ENCODE data around the gene OPRD1.
A peak's percentile ranks its signal among the peaks of the same experiment; 100 is the strongest.
"Not testable (repeated sequence)": the region's sequence is repeated elsewhere in the genome, so short reads cannot be mapped to it uniquely, and the experiment has no call there.

OPRD1 gene

DNA sequence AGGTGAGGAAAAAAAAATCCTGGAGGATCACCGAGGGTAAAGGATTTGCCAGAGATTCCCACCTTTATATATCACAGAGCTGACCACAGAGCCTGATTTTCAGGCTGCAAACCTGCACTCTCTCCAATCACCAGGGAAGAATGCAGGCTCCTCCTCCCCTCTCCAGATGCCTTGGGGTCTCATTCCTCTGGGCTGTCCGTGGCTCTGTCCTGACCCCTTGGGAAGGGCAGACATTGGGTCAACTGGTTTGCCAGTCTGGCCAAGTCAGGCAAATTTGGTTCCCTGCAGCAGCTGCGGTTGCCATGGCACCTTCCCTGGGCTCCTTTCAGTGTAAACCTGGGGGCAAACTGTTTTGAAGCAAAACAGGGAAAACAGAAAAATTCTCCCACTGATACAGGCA lies 11.6 kb upstream of the OPRD1 start:
- no peak for DNase-seq

DNA sequence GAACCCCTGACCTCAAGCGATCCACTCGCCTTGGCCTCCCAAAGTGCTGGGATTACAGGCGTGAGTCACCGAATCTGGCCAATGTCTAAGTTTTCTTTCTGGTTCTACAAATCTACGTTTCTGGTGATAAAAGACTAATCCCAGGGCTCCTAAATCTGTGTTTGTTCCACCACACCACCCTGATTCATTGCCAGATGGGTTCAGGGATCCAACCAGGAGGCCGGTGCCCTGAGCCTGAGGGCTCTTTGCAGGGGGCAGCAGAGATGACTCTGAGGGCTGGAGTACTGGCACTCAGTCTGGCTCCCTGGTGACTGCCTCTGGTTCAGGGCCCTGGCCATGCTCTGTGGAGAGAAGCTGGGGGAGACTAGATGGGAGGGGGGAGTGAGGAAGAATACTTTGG lies 10.5 kb upstream of the OPRD1 start:
- no peak for DNase-seq

DNA sequence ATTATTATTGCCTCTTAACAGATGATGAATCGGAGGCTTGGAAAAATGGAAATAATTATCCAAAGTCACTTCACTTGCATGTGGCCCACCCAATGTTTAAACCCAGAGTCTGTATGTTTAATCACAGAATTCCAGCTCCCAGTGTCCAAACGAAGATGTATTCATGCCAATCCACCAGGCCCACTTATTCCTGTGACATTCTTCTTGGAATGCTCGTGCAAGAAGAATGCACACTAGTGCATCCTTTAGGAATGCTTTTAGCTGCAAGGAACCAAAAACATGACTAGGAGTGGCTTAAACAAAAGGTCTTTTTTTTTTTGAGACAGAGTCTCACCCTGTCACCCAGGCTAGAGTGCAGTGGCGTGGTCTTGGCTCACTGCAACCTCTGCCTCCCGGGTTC lies 8.9 kb upstream of the OPRD1 start:
- DNase-seq, result no peak

DNA sequence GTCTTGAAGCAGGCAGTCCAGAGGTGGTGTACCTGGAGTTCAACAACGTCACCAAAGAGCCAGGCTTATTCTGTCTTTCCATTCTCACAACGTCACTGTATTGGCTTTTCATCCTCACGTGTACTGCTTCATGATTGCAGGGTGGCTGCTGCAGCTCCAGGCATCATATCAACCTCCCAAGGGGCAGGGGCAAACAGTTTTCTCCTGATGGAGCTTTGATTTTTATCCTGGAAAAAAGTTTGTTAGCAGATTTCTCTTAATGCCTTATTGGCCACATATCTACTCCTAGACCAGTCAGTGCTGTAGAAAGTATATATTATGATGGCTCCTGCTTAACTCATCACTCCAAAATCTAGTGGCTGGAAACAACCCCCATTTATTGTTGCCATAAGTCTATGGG lies 8.3 kb upstream of the OPRD1 start:
- no peak for DNase-seq

DNA sequence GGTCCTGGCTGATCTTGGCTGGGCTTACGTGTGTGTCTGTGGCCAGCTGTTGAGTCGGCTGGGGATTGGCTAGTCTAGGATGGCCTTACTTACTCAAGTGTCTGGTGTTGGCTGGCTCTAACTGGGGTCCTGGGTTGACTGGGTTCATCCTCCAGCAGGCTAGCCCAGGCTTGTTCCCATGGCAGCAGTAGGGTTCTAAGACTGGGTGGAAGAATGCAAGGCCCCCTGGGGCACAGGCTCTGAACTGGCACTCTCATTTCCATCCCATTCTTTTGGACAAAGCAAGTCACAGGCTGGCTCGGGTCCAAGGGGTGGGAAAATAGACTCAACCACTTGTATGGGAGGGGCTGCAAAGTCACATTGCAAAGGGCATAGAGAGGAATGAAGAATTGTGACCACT lies 7.9 kb upstream of the OPRD1 start:
- DNase-seq, result no peak

DNA sequence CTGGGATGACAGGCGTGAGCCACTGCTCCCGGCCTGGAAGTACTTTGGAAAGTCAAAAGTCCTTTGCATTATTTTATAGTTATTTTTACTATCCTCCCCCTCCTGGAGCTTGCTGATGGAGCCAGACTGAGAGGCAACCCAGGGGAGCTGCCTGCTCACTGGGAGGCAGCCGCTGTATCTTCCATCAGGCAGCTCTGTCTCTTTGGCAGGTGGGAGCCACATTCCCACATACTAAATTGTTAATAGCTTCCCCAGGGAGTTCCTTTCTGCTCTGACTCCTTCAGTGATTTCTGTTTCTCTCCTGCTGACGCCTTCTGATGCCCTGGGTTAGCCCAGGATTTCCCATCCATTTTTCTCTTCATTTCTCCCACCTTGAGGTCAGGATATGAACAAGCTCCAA lies 4.9 kb upstream of the OPRD1 start:
- peak in 5 of 56 donors; percentile 3 to 32 (median 13) for DNase-seq

DNA sequence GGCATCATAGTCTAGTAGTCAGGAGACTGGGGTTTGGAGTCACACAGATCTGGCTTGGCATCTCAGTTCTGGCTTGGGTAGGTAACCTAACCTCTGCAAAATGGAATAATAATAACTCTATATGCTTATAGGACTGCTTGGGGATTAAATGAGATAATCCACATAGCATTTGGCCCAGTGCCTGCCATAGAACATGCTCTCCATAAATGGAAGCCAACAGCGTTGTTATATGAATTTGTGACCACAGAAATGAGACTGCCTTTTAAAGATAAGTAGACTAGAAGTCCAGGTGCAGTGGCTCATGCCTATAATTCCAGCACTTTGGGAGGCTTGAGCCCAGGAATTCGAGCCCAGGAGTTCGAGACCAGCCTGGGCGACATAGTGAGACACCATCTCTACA lies 4.0 kb upstream of the OPRD1 start:
- DNase-seq, result no peak

DNA sequence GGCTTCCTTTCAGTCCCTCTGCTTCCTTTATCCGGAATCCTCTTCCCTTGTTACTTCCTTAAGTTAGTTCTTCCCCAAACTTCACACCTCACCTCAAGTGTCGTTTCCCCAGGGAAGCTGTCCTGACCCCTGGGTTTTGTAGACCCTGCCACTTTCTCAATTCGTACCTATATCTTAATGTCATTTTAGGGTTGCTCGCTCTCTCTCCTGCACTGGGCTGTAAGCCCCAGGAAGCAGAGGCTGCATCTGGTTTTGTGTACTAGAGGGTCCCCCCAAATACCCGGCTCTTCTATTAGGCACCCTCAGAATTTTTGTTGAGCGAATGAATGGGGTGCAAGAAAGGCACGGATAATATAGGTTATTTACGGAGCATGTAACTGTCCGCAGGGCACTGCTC lies 603 bp upstream of the OPRD1 start:
- DNase-seq, result no peak

DNA sequence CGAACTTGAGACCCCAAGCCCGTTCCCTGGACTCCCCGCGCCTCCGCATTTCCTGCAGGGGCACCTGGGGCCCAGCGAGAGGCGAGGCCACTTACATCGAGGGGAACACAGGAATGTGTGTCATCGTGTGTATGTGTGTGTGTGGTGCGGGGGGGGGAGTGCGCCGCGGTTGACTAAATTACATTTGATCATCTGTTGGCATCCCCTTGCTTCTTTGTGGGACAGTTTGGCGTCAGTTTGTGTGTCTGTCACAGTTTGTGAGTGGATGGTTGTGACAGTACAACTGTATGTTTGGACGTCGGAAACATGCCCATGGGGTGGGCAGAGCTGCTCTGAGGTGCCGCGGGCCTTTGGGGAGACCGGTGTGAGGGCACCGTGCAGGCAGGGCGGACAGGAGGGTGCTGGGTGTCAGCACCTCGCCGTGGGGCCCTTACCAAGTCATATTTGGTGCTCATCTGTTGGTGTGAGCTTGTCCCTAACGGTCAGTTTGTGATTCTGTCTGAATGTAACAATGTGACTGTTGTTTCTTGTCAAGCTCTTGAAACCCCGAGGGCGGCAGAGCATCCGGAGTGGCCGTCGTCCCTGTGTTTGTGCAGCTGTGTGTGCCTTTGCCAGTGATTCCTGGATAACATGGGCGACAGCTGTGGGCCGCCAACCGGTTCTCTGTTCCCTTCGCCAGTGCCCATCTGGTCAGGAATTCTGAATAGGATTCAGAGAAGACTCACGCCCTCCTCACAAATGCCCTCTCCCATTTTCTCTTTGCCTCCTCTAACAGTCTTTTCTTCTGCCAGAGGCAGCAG lies 899 bp downstream of the OPRD1 start:
- DNase-seq, result no peak

DNA sequence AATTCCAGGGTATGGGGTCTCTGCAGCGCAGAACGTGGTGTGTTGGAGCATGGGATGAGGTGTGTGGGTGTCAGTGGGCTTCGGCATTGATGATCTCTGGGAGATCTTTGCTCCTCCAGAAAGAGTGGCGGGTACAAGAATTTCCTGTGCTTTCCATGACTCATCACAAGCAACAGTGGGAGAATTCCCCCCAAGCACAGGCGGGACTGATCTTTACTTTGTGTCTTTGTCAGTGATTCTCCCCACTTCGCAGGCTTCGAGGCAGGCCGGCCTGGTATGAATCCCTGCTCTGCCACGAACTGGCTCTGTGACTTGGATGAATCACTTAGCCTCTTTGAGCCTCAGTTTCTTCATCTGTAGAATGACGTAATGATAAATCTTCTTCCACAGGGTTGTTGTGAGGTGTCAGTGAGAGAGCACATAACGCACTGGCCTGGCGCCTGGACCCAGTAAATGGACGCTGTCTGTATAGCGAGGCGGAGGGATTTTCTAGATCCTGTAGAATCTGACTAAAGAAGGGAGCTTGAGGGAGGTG lies 2.0 kb downstream of the OPRD1 start:
- DNase-seq, result no peak

DNA sequence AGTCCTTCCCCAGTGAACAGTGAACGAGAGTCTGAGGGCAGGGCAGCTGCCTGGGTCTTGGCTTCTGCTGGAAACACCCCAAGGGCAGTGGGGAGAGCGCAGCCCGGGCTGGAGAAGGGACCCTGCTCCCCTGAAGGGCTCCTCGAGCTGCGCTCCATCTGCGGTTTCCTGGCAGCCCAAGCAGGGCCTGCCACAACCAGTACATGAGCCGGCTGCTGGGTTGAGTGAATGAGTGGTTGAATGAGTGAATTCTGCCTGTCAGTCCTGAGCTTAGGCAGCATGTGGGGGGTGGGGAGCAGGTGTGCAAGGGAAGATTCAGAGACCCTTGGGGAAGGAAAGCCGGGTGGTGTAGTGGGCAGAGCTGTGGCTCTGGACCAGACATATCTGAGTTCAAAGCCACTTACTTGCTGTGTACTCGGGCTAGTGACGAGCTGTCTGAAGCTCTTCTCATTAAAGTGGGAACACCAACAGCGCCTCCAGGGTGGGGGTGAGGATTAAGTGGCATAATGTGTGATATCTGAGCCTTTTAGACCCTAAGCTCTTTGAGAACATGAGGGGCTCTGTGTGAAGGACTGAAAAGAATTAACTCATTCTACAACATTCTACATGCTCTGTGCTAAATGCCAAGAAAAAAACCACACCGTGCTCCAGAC lies 3.7 kb downstream of the OPRD1 start:
- no peak for DNase-seq

DNA sequence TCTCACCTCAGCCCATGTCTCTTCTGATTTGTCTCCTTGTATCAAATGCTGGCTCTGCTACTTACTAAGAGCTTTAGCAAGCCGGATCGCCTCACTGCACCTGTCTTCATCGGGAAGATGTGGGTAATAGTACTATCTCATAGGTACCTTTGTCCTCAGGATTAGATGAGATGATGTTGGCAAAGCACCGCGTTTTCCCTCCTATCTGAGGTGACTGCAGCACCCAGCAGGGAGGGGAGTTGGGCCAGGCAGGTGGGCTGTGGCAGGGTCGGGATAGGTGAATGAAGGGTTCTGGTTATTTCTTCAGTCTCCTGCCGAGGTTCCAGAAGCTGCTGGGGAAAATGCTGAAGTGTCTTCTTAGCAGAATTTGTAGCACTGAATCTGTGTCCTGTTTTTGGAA lies 5.2 kb downstream of the OPRD1 start:
- DNase-seq, result no peak

DNA sequence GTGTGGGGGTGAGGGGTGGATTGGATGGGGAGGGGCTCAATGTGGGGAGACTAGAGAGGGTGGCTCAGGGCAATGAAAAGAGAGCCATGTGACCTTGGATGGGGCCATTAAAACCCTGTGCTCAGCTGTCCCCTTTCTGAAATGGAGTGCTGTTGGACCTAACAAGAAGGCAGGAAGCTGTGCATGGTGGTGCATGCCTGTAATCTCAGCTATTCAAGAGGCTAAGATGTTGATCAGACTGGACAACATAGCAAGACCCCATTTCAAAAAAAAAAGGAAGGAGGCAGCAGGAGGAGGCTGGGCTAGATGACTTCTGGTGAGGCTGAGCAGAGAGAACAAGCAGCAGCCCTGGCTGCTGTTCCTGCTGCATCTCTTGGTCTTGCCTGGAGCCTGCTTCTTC lies 7.0 kb downstream of the OPRD1 start:
- no peak for DNase-seq

DNA sequence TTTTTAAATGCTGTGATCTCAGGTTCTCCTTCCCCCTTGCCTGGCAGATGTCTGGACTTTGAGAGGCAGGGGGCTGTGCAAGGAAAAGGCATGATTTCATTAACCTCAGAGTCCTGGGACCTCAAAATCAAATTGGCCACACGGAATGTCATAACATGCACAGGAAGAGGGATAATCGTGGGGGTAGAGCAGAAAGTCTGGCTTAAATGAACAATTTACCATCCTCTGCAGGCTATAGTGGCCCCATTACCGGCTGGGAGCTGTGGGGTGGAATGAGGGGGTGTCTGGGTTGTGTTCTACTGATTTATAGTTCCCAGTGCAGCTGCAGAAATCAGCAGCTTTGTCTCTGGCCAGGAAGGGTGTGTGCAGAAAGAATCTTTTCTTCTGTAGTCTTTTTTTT lies 10.8 kb downstream of the OPRD1 start:
- no peak for DNase-seq

DNA sequence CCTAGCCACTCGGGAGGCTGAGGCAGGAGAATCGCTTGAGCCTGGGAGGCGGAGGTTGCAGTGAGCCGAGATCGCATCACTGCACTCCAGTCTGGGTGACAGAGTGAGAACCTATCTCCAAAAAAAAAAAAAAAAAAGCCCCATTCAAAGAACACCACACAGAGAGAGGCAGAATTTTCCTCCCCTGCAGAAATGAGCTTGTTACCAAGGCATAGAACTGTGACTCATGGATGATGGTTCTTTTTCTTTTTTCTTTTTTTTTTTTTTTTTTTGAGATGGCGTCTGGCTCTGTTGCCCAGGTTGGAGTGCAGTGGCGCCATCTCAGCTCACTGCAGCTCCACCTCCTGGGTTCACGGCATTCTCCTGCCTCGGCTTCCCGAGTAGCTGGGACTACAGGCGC lies 12.1 kb downstream of the OPRD1 start:
- DNase-seq, result peak in 1 of 56 donors; percentile 8

DNA sequence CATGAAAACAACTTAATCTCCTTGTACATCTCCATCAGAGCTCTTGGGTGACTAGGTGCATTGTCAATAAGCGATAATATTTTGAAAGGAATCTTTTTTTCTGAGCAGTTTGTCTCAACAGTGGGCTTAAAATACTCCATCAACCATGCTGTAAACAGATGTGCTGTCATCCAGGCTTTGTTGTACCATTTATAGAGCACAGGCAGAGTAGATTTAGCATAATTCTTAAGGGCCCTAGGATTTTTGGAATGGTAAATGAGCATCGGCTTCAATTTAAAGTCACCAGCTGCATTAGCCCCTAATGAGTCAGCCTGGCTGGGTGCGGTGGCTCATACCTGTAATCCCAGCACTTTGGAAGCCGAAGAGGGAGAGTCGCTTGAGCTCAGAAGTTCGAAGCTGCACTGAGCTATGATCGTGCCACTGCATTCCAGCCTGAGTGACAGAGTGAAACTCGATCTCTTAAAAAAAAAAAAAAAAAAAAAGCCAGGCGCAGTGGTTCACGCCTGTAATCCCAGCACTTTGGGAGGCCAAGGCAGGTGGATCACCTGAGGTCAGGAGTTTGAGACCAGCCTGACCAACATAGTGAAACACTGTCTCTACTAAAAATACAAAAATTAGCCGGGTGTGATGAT lies 16.4 kb downstream of the OPRD1 start:
- DNase-seq, result not testable (repeated sequence)

DNA sequence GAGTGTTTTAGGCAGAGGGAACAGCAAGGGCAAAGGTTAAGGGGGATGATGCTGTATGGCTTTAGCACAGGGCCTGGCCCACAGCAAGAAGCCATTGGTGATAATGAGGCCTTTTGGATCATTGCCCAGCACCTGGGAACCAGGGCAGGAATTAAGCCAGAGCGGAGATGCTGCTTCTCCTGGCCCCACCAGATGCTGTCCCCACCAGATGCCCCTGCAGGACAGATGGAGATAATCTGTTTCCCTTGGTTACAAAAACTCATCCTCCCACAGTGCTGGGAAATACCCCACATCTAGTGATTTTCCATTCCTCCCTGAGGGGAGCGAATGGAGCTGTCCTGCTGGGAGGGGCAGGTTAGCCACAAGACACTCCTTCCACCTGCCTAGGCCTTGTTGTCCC lies 18.8 kb downstream of the OPRD1 start:
- DNase-seq, result no peak

DNA sequence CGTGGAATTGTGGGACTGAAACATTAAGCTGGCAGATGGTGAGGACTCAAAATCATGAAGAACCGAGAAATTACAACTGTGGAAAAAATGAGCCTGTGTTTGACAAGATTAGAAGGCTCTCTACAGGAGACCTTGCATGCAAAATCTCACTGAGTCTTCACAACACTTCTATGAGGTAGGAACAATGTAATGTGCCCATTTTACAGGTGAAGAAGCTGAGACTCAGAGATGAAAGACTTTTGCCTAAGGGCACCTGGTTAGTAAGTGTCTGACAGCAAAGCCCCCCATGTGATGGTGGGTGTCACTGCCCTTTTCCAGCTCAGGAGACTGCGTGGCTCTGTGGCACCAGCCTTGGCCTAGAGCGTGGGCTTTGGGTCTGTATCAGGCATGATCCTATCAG lies 21.0 kb downstream of the OPRD1 start:
- no peak for DNase-seq

DNA sequence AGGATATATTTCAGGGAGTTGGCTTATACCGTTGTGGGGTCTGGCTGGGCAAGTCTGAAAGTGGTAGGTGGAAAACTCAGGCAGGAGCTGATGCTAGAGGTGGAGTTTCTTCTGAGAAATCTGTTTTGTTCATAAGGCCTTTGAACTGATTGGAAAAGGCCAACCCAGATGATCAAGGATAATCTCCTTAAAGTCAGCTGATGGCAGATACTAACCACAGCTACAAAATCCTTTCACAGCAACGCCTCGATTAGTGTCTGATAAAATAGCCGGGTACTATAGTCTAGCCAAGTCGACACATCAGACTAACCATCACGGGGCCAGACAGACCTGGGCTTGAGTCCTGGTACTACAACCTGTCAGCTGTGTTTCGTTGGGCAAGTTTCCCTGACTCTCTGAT lies 21.4 kb downstream of the OPRD1 start:
- no peak for DNase-seq

DNA sequence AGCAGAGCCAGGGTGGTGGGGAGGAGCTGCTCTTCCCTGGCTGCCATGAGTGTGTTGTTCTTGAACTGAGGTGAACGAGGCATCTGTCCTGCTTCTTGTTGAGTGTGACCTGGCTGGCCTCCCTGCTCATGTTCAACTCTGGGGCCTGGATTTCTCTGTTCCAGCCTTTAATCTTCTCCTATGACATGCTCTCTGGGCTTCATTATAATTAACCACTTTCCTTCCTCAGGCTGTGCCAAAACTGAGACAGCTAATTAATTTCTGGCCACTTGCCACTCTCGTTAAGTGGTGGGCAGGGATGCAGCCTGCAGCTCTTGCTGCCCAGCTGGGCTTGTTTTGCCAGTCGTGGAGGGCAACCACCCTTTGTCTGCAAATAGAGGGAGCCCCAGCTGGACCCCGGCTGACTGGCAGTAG lies 23.3 kb downstream of the OPRD1 start:
- DNase-seq, result peak in 24 of 56 donors; percentile 6 to 64 (median 22)

DNA sequence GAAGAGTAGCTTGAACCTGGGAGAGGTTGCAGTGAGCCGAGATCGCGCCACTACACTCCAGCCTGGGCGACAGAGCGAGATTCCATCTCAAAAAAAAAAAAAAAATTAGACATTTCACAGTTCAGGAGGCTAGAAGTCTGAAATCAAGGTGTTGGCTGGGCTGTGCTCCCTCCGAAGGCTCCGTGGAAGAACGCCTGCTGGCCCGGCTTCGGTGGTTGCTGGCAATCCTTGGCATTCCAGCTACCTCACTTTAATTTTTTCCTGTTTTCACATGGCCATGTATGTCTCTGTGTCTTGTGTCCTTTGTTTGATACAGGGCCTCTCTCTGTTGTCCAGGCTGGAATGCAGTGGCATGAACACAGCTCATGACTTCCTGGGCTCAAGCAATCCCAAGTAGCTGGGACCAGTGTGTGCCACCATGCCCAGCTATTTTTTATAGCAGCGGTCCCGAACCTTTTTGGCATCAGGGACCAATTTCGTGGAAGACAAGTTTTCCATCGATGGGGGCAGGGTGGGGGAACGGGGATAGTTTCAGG lies 24.5 kb downstream of the OPRD1 start:
- DNase-seq, result no peak

DNA sequence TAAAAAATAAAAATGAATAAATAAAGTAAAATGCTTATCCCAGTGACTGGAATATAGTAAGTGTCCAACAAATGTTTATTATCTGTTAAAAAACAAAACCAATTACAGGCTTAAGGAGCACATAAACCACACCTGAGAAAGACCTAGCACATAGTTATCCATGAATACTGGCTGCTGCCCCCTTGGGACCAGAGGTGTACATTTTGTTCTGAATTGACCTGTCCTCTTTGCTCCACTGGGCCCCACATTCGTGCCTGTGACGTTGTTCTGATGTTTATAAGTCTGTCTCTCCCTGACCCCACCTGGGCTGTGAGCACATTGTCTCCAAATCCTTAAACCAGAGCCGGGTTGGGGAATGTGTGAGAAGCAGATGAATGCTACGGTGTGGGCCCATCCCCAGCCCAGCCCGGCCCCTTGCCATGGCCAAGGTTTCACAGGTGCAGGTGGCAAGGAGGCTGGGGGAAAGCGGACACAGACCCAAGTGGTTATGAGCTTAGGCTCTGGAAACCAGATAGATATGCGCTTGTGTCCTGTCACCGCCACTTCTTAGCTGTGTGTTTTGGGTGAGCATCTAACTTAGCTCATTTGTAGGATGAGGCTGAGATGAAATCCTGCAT lies 29.1 kb downstream of the OPRD1 start:
- no peak for DNase-seq
